ENCODE results near the gene DDX10. TPM values are rescaled to one million over a fixed set of nuclear protein-coding genes. Genes with fewer than 3 reads are reported as not detected.

Gene DDX10
- total and polyA plus RNA-seq, 9 donors, result 13.1 to 34.3 (median 25.7) TPM

DNA sequence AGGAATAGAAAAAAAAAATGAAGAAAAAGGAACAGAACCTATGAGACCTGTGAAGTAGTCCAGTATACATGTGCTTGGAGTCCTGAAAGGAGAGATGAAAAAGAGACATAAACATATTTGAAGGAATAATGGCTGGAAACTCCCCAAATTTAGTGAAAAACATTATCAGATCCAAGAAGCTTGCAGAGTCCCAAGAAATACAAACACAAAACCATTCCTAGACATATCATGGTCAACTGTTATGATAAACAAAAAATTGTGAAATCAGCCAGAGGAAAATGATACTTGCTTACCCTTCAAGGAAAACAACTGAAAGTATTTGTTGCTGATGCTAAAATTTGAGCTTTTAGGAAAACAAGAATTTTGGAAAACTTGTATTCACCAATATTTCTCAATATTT lies 250.1 kb downstream of the DDX10 start:
- Histone ChIP-seq H3K27ac (no peak overlapping the region), H3K36me3 (no peaks in the 10 kb centered on the region), H3K27me3 (no peaks in the 10 kb centered on the region), H3K9me3 (no peaks in the 10 kb centered on the region), H3K4me1 (ENCODE audit: insufficient read depth) (peaks cover 1% of the 10 kb centered on the region), H3K4me3 (no peak overlapping the region)
- no peak for TF ChIP-seq EP300 (IDR thresholded peaks at IDR 0.05)
- TF ChIP-seq, protein P1, sequence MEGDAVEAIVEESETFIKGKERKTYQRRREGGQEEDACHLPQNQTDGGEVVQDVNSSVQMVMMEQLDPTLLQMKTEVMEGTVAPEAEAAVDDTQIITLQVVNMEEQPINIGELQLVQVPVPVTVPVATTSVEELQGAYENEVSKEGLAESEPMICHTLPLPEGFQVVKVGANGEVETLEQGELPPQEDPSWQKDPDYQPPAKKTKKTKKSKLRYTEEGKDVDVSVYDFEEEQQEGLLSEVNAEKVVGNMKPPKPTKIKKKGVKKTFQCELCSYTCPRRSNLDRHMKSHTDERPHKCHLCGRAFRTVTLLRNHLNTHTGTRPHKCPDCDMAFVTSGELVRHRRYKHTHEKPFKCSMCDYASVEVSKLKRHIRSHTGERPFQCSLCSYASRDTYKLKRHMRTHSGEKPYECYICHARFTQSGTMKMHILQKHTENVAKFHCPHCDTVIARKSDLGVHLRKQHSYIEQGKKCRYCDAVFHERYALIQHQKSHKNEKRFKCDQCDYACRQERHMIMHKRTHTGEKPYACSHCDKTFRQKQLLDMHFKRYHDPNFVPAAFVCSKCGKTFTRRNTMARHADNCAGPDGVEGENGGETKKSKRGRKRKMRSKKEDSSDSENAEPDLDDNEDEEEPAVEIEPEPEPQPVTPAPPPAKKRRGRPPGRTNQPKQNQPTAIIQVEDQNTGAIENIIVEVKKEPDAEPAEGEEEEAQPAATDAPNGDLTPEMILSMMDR (IDR thresholded peaks at IDR 0.05), result no peak
- no peak for TF ChIP-seq POLR2A (IDR thresholded peaks at IDR 0.05)
- no peak for DNase-seq
- intact Hi-C loops (cut with DNase I), result no loop called here

GRCh38 chr11:108915666-108916065 lies 250.8 kb downstream of the DDX10 start:
- Histone ChIP-seq H3K27me3 (no peaks in the 10 kb centered on the region), H3K36me3 (no peaks in the 10 kb centered on the region), H3K9me3 (no peaks in the 10 kb centered on the region), H3K4me3 (no peak overlapping the region), H3K4me1 (ENCODE audit: insufficient read depth) (peaks cover 1% of the 10 kb centered on the region), H3K27ac (no peak overlapping the region)
- intact Hi-C loops (cut with DNase I), result no loop called here
- DNase-seq, result no peak
- TF ChIP-seq POLR2A (IDR thresholded peaks at IDR 0.05) (no peak), EP300 (IDR thresholded peaks at IDR 0.05) (no peak)
- TF ChIP-seq, protein P1 (IDR thresholded peaks at IDR 0.05), result no peak
- 45 to 59% (median 45%) methylated on average over 2 of the region's 2 CpGs for WGBS, 3 donors

- H3K4me1 ChIP-seq (ENCODE audit: insufficient read depth), result peaks cover 1% of the 10 kb centered on the region
- DNase-seq, result no peak
- H3K27ac ChIP-seq, result no peak overlapping the region
- H3K4me3 ChIP-seq, result no peak overlapping the region
- WGBS, 3 donors, result 26 to 62% (median 28%) methylated on average over 1 of the region's 1 CpG
- intact Hi-C loops (cut with DNase I), result no loop called here
- TF ChIP-seq POLR2A (IDR thresholded peaks at IDR 0.05), result no peak
- TF ChIP-seq, protein P1 (IDR thresholded peaks at IDR 0.05), result no peak
- no peak for TF ChIP-seq EP300 (IDR thresholded peaks at IDR 0.05)
- H3K9me3 ChIP-seq, result no peaks in the 10 kb centered on the region
- no peaks in the 10 kb centered on the region for H3K27me3 ChIP-seq
- H3K36me3 ChIP-seq, result no peaks in the 10 kb centered on the region
Observed at GRCh38 chr11:108916290-108916689, 251.4 kb downstream of the DDX10 start.

DNA sequence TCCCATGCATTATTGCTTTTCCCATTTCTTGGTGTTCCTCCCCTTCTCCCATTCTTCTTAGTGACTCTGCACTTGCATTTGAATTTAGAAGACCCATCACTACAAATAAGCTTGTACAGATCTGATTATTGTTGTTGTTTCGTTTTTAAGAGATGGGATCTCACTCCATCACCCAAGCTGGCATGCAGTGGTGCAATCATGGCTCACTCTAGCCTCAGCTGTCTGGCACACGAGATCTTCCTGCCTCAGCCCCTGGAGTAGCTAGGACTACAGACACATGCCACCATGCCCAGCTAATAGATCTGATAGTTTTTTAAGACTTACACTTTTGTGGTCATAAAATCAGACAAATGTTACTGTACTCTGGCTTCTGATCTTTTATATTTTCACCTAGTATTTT lies 252.1 kb downstream of the DDX10 start:
- Histone ChIP-seq H3K36me3 (no peaks in the 10 kb centered on the region), H3K9me3 (no peaks in the 10 kb centered on the region), H3K4me1 (ENCODE audit: insufficient read depth) (peaks cover 1% of the 10 kb centered on the region), H3K27me3 (no peaks in the 10 kb centered on the region), H3K27ac (no peak overlapping the region), H3K4me3 (no peak overlapping the region)
- DNase-seq, result no peak
- intact Hi-C loops (cut with DNase I), result no loop called here
- WGBS, 3 donors, result 81 to 87% (median 86%) methylated on average over 2 of the region's 2 CpGs
- TF ChIP-seq POLR2A (IDR thresholded peaks at IDR 0.05), result no peak
- no peak for TF ChIP-seq EP300 (IDR thresholded peaks at IDR 0.05)
- TF ChIP-seq, protein P1 (IDR thresholded peaks at IDR 0.05), result no peak

DNA sequence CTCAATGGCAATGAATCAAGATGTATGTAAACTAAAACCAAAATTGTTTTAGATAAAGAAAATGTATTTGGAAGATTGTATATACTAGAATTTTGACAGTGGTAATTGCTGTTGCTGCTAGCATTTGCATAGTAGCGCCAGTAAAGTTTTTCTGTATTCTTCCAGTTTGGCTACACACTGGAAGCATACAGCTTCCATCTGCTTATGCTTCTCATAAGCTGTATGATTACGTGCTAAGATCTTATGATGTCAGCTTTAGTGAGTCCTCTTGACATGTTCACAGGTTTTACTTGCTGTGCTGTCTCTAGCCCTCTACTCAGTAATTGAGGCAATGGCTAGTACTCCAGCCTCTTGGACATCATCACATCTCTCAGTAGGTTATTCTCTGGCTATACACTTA lies 256.3 kb downstream of the DDX10 start:
- H3K27ac ChIP-seq, result no peak overlapping the region
- no peak for DNase-seq
- intact Hi-C loops (cut with DNase I), result no loop called here
- H3K9me3 ChIP-seq, result no peaks in the 10 kb centered on the region
- WGBS, 3 donors, result 98 to 100% (median 99%) methylated on average over 2 of the region's 2 CpGs
- no peaks in the 10 kb centered on the region for H3K36me3 ChIP-seq
- no peaks in the 10 kb centered on the region for H3K27me3 ChIP-seq
- TF ChIP-seq POLR2A (IDR thresholded peaks at IDR 0.05) (no peak), EP300 (IDR thresholded peaks at IDR 0.05) (no peak)
- TF ChIP-seq, protein P1 (IDR thresholded peaks at IDR 0.05), result no peak
- H3K4me3 ChIP-seq, result no peak overlapping the region
- H3K4me1 ChIP-seq (ENCODE audit: insufficient read depth), result peaks cover 1% of the 10 kb centered on the region

Data from ovary (tissue), 9 donors.